CD4-positive, alpha-beta T cell treated with Interleukin-1 beta for 1 hour (primary cell): ENCODE results near the gene PRSS50.

ENCODE experiments used
- DNase-seq, 2 donors: peaks; one replicate each; pipeline ENCODE4 v3.0.0-alpha.2; 2020 to 2022

The PRSS50 gene

DNA sequence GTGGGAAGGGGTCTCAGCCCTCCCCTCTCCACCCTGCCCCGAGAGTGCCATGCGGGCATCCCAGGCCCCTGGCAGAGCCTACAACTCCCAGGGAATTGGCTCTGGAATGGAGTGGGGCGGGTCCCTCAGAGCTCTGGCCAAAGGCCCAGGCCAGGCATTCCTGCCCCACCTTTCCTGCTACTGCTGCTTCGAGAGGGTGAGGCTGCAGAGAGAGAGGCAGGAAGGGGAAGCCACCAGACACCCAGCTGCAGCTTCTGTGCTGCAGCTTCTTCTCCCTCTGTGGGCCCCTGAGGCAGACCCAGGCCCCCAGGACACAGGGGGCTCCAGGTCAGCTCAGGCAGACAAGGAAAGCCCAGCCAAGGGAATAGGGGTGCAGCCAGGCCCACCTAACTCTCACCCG, 26.9 kb downstream of the PRSS50 start:
- DNase-seq: no peak

DNA sequence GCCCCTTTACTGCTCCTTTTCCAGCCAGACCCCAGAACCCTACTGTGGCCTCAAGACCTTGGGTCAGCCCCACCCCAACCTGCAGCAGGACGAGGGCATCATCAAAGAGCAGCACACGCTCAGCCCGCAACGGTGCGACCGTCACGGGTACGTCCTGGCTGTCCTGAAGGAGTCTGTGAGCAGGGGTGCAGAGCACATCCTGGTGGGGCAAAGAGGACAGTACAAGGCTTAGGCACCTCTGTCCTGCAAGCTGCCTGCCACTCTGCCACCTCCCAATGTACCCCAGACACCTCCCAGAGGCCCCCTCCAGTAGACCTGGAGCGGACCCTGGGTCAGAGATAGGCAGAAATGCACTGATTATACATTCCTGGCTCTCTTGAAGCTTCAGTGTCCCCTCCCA, 32.2 kb downstream of the PRSS50 start:
- no peak for DNase-seq

DNA sequence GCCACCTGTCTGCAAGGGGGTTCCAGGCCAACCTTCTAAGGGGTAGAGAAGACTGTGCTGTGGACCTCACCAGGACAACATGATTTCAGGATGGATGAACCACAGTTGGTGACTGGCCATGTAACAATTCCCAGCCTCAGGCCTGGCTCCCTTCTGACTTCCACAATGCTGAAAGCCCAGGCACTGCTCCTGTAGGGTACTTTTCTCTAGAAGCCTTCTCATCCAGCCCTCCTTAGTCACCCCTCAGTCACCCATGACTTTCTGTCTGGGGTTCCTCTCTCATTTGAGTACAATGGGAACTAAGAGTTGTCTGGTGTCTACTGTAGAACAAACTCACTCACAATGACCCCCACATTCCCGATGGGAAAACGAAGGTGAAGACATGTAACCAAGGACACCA, 32.8 kb downstream of the PRSS50 start:
- no peak for DNase-seq

DNA sequence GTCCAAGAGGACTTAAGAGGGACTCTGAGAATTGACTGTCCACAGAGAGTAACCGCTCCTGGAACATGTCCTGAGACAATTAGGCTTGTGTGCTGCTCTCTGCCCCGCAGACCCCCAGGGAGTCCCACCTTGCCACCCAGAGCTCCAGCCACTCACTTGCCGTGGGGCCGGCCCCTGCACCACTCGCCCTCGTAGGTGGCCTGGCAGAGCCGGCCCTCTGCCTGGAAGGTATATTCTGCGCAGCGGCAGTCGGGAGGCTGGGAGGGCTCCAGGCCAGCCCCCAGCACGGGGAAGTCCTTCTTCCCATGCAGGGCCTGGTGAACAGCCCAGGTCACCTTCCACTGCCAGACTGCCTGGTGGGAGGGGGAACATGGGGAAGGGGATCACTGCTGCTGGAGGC, 34.7 kb downstream of the PRSS50 start:
- no peak for DNase-seq

DNA sequence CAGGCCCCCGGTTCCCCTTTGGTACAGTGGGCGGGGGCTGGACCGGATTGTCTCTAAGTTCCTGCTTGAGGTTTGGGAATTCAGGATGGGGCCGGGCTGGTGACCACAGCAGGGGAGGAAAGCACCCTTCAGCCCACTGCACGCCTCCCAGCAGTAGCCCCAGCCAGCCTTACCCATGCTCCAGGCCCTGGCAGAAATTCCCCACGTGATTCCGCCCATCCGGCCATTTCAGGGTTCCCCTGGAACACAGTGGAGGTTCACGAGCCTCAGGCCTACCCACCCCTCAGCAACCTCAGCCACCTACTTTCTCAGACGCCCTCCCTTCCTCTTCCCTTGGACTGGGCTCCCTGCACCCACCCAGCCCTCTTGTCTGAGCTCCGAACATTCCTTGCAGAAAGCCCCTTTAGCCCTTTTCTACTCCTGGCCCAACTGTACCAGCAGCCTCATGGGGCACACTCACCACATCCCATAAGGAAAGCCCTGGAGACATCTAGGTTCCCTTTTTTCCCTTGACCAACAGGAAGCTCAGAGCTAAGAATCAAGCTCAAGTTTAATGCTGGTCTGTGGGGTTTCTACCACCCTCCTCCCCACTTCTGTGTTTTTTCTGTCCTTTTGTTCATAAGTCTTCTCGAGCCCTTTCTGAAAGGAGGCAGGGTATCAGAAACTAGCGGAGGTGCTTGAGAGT, 35.7 kb downstream of the PRSS50 start:
- DNase-seq: no peak

DNA sequence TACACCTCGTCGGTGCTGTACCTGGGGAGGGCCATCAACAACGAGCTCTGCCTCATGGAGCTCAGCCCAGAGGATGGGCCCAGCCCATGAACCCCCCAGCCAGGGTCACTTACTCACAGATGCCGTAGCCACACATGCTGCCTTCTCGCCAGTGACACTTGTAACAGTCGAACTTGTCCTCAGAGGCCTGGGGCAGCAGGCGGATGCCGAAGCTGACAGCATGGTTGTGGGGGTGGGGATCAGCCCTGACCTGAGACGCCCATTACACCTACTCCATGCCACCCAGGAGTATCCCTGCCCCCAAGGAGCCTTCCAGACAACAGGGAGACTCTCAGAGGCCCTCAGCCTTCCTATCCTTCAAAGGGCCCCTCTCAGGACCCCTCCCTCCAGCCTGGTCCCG, 36.3 kb downstream of the PRSS50 start:
- DNase-seq: no peak

DNA sequence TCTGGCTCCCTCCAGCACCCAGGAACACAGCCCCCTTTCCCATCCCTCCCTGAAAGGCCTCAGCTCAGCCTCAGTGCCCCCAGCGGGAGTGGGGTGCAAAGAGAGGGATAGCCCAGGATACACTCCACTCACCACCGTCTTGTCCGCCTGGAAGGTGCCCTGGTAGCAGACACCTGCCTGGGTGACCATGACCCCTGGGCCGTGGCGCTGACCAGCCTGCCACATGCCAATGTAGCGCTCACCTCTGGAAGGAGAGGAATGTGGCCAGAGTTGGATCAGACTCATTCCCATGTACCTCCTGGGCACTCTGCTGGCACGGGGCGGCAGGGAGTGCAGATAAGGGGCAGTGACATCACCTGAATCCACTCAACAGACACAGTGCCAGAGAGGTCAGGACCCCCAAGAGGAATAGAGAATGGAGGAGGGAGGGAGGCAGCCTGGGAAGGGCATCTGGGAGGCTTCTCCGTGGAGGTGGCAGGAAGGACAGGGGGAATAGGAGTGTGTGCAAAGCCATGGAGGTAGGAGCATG, 37.3 kb downstream of the PRSS50 start:
- no peak for DNase-seq

DNA sequence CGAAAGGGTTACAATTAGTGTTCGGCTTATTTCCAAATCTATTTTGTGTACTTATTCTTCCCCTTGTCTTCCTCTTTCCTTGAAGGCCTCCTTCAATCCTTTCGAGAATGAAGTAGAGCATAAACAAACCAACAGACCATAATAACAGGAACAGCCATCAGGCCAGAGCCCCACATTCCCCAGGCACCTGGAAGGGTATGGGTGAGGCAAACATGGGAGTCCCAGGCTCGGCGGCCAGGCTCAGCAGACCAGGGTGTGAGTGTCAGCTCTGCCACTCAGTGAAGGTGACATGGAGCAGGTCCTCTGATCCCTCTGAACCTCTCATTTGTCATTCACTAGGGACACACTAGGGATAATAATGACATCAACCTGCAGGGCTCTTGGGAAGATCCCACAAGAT, 38.0 kb downstream of the PRSS50 start:
- DNase-seq: no peak

DNA sequence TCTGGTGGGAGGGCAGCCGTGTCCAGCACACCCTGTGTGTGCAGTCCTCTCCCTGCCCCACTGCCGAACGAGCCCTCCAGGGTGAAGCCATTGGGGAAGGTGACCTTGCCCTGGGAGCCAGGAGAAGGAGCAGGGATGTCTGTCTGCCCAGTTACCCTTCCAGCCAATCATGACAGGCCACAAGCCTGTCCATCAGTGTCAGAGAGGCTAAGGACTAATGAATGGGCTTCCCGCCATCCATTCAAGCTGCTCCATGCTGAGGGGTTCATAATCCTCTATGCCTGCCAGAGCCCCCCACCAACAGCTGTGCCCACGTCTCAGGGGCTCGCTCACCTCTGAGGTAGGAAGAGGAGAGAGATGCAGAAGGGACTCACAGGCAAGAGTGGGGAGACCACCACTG, 39.4 kb downstream of the PRSS50 start:
- no peak for DNase-seq

DNA sequence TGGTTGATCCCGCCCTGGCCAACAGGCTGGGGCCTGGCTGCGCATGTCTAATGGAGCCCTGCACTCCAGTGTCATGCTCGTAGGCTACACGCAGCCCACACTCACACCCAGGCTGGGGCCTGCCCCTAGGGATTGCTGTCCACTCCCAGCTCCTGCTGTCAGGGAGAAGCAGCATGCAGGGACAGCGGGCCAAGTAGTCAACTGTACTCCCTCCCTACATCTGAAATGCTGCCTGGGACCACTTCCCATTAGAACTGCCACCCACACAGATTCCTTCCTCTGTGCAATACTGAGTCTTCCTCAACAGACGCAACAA, 40.3 kb downstream of the PRSS50 start:
- no peak for DNase-seq

DNA sequence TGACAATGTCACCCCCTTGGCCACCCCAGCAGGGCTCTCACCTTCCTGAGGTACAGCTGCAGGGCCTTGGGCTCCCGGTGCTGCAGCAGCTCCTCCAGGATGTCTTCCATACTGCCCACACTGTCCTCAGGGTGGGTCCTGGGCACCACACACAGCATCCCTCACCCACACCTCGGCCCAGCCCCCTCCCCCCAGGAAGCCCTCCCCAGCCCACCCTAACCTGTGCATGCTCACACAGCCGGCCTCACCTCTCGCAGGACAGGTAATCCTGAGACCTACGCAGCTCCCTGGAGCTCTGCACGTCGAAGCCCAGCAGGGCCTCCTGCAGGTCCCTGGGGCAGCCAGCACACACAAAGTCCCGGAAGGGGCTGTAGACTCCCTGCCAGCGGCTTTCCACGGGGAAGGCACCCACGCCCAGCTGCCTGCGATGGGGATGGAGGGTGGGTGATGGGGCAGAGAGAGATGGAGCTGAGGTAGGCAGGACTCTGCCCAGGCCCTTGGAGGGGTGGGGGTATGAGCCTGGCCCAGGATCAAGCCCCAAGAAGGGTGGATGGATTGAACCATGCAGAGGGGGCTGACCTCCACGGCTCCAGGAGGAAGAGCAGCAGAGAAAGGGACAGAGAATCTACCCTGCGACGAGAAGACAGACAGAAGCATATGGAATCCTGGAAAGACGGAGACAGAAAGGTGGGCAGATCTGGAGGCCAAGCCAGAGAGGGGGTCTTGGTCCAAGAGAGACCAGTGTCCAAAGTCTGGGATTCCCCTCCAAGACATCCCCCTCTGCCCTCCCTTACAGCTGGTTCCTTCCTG, 40.9 kb downstream of the PRSS50 start:
- no peak for DNase-seq

DNA sequence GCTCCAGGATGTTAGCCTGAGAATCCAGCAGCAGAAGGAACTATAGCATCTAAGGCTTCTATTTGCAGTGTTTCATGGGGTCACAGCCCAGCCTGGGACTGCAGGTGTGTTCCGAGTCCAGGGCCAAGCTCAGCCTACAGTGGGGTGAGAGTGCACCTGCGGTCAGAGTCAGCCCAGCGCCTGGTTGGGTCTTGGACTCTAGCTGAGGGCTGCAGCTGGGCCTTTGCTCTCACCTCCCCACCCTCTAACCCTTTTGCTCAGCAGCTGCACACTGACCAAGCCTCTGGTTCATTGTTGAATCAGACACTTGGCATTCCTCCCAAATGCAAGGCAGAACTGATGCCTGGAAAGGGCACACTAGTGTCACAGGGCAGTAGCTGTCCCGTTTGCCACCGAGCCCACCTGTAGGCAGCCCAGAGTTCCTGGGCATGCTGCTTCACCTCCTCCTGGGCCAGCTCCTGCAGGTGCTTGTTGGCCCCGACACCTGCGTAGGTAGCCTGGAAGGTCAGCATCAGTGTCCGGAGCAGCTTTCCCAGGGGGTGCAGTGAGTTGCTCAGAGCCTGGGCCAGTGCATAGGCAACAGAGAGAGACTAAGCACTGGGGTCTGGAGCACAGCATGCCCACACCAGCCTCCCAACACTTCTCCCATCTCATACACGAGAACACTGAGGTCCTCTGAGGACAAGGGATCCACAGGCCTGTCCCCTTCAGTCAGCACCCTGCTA, 41.7 kb downstream of the PRSS50 start:
- DNase-seq: no peak

DNA sequence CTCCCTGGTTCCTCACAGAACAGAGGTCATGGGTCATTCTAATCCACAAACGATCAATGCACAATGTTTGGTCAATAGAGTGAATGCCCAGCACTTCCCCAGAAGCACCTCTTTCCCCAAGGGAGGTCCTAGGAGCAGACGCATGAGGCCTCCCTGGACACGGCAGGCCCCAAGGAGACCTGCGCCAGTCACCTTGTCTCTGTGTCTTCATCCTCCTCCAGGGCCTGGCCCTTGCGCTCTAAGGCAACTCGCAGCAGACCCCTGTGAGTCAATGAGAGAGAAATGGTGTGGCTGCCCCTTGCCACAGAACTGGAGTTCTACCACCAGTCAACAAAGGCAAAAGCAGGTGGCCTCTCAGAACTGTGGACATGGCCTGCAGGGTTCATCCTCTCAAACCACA, 42.2 kb downstream of the PRSS50 start:
- DNase-seq: no peak

DNA sequence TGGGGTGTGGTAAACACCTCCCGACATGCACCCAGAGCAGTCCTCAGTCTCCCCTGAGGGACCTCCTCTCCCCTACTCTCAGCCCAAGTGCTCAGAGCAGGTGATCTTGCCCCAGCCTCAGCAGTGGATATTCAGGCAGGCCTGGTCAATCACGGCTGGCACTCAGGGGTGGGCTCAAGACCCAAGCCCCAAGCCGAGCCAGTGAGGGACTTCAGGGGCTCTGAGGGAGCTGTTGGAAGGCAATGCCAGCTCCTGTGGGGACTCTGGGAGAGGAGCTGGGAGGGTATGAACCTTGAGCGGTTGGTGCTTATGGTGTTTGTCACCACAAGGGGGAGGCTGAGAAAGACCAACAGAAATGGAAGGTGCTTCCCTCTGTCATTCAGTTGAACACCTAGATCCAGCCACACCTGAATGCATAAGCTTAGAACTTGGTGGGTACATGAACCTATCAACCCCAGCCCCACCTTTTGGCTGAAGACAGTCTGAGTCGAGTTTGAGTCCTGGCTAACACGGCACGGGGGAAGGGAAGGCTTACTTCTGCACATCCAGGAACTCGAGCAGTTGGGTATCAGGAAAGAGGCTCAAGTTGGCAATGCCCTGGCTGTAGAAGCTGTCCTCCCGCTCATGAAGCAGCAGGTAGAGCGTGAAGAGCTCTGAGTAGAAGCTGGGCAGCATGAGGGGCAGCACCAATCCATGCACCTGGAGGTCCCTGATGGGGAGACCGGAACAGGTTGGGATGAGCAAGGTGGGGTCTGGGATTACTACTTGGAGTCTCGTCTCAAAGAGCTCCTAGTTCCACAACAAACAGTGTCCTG, 43.4 kb downstream of the PRSS50 start:
- no peak for DNase-seq

DNA sequence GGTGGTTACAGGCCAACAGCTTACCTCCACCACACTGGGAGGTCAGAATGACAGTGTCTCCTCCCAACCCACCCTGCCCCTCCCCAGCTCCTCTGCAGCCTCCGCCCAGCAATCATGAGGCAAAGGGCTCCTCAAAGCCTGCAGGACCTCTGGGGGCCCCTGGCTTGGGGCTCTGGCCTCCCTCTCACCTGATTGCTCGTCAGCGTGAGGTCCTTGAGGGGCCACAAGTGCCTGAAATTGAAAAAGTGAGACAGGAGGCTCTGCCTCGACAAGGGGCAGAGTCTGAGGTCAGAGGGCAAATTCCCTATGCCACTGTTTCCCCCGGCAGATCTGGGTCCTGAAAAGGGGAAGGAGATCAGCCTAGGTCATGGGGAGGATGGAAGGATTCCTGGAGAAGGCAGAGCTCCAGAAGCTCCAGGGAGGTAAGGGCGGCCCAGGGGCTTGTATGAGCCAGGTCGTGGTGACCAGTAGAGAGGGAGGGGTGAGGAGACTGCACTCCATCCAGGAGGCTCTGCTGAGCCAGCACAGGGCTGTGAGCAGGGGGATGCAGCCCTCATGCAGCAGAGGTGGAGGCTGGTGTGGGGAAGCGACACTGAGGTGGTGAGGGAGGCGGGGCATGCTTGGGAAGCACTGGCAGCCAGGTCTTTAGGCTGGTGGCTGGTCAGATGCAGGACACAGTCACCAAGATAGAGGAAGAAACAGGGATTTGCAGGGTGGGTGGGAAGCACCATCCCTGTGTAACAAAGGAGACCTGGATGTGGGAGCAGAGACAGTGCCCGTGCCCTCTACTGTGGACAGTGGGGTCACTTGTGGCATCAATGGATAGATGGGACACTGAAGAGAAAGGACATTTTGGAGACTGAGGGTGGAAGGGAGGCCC, 44.3 kb downstream of the PRSS50 start:
- no peak for DNase-seq

DNA sequence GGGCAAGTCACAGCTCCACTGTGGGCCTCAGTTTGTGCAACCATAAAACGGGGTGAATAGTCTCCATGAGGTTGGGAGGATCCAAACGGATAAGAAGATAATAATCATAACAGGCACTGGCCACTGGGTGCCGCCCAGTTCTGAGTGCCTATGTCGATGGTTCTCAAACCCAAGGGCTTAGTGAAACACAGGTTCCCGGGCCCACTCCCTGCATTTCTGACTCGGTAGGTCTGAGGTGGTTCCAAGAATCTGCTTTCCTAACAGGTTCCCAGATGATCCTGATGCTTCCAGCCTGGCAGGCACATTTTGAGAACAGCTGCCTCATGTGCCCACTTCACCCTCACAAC, 45.3 kb downstream of the PRSS50 start:
- DNase-seq: no peak

DNA sequence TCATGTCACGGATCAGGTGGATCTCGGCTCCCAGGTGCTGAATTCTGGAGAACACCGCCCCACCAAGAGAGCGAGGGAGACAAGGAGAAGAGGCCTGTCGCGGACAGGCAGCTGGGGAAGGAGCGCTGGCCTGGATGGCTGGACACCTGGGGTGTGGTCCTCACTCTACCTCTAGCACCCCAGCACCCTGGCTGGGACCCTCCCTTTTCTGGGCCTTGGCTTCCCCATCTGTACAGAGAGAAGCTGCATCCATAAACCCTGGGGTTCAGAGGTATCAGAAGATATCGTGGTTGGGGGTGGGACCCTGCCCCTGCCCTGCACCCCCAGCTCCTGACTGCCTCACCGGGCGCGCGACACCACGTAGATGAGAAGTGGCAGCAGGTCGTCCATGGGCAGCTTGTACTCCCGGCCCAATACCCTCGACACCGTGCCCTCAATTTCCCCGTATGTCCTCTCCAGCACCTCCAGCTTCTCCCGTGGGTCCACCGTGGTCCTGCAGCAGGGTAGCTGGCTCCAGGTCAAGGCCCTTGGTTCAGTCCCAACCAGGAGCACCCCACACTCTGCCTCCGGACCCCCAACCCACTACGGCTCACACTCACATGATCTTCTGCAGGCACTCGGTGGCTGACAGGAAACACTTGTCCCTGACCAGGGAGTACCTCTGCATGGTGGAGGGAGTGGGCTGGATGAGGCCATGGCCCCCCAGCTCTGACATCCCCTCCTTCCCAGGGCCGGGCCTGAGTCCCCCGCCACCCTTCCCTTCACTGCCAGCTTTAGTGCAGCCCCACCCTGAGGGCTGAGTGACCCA, 45.9 kb downstream of the PRSS50 start:
- no peak for DNase-seq

DNA sequence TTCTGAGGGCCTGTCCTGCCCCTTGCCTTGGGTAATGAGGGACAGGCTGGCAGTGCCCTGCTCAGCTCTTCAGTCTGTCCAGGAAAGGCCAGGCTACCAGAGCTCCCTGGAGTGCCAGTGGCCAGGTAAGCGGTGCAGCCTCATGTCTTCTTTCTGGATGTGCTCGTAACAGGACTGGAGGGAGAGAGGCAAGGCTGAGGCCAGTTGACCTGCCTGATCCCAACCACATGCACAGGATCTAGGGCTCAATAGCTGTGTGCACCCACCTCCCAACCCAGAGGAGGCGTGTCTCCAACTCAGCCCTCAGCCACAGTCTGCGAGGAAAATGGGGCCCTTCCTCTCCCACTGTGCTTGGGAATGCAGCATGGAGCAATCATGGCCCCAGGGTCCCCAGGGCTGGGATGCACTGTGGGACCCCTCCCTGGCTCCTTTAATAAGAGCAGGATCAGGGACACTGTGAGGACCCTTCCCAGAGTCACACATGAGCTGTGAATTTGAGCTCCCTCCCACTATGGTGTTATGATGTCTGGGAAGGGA, 46.7 kb downstream of the PRSS50 start:
- DNase-seq: no peak

DNA sequence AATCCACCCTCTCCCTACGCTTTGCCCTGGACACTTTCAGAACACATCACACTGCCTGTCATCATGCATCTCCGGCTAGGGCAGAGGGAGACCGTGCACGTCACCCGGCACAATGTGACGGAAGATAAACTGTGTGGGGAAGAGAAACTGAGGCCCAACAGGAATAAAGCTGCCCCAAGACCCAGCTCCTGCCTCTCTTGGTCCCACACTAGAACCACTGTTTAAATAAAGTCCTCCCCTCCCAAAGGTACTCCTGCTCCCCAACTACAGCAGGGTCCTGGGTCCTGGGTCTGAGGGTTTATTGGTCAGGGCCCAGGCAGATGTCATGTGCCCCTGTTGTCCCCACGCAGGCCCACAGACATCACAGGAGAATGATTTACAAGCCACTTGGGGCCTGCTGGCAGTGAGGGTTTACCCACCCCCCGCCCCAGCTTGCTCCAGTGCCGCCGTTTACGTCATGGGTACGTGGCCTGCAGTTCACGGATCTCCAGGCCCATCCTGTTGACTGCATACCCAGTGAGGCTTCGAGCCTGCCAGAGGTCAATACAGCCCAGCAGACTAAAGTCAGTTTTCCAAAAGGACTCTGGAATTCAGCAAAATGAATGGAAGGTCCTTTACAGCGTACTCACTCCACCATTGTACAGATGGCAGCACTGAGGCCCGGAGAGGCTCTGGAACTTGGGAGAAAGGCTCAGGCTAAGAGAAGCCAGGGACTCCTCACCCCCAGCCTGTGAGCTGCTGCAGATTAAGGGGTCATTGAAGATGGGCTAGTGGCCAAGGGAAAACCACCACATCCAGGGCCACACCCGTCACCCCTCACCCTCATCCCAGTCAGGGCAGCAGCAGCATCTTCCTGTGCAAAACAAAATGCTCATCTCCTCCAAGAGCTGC, 47.4 kb downstream of the PRSS50 start:
- DNase-seq: no peak
